Astrocyte (in vitro differentiated cells and primary cell): ENCODE results near the gene DEGS1. TPM values are rescaled to one million over a fixed set of nuclear protein-coding genes. Genes with fewer than 3 reads are reported as not detected.

Source experiments
- DNase-seq: peaks from one replicate; pipeline ENCODE4 v3.0.0-alpha.2; 2010; ENCODE audit warnings: low read depth
- FAIRE-seq: peaks from 2 replicates; lab custom pipeline; 2011; peaks lifted over from hg19 to GRCh38; lab: Jason Lieb, UNC
- H2AFZ ChIP-seq: 2 replicates; pipeline ENCODE4 v1.6.0; 2012; ENCODE audit warnings: low read depth, low read length, inconsistent platforms
- H3K27ac ChIP-seq: 2 replicates; pipeline ENCODE4 v1.5.1; 2011; ENCODE audit warnings: low read depth, low read length, inconsistent platforms
- H3K27me3 ChIP-seq: 2 replicates; pipeline ENCODE4 v1.6.0; 2011; ENCODE audit warnings: low read length, inconsistent platforms; ENCODE audit not compliant: insufficient read depth
- H3K36me3 ChIP-seq: 2 replicates; pipeline ENCODE4 v1.5.1; 2011; ENCODE audit warnings: low read length, inconsistent platforms; ENCODE audit not compliant: insufficient read depth
- H3K4me1 ChIP-seq: 2 replicates; pipeline ENCODE4 v1.5.1; 2011; ENCODE audit warnings: low read length, inconsistent platforms; ENCODE audit not compliant: insufficient read depth
- H3K4me2 ChIP-seq: 2 replicates; pipeline ENCODE4 v1.6.0; 2012; ENCODE audit warnings: low read length, inconsistent platforms
- H3K4me3 ChIP-seq: 2 replicates; pipeline ENCODE4 v1.5.1; 2011; ENCODE audit warnings: low read depth, mild to moderate bottlenecking, low read length, inconsistent platforms; ENCODE audit not compliant: insufficient read depth
- H3K79me2 ChIP-seq: 2 replicates; pipeline ENCODE4 v1.6.0; 2012; ENCODE audit warnings: mild to moderate bottlenecking, low read length, inconsistent platforms; ENCODE audit not compliant: insufficient read depth
- H3K9ac ChIP-seq: 2 replicates; pipeline ENCODE4 v1.6.0; 2012; ENCODE audit warnings: mild to moderate bottlenecking, low read length, inconsistent platforms
- H3K9me3 ChIP-seq: 2 replicates; pipeline ENCODE4 v1.5.1; 2012; ENCODE audit warnings: low read depth, mild to moderate bottlenecking, low read length, inconsistent platforms; ENCODE audit not compliant: insufficient read depth
- H4K20me1 ChIP-seq: 2 replicates; pipeline ENCODE4 v1.6.0; 2012; ENCODE audit warnings: low read length, inconsistent platforms; ENCODE audit not compliant: insufficient read depth
- H3K27ac Mint-ChIP-seq: one replicate; pipeline ENCODE4 v1.8.0; 2021; ENCODE audit warnings: mild to moderate bottlenecking, mixed read lengths; ENCODE audit not compliant: unreplicated experiment
- H3K27me3 Mint-ChIP-seq: one replicate; pipeline ENCODE4 v1.8.0; 2021; ENCODE audit warnings: low read depth, mixed read lengths; ENCODE audit not compliant: unreplicated experiment
- H3K36me3 Mint-ChIP-seq: one replicate; pipeline ENCODE4 v1.8.0; 2021; ENCODE audit warnings: low read depth, mixed read lengths; ENCODE audit not compliant: unreplicated experiment
- H3K4me1 Mint-ChIP-seq: one replicate; pipeline ENCODE4 v1.8.0; 2021; ENCODE audit warnings: low read depth, mixed read lengths; ENCODE audit not compliant: unreplicated experiment
- H3K4me3 Mint-ChIP-seq: one replicate; pipeline ENCODE4 v1.8.0; 2021; ENCODE audit warnings: mild to moderate bottlenecking, moderate library complexity, mixed read lengths; ENCODE audit not compliant: unreplicated experiment
- H3K9me3 Mint-ChIP-seq: one replicate; pipeline ENCODE4 v1.8.0; 2021; ENCODE audit warnings: mild to moderate bottlenecking, mixed read lengths; ENCODE audit not compliant: unreplicated experiment
- CTCF ChIP-seq: IDR thresholded peaks from 2 replicates; pipeline ENCODE4 v1.5.1; 2011; ENCODE audit warnings: low read depth, mild to moderate bottlenecking, inconsistent platforms, low read length, moderate library complexity; ENCODE audit not compliant: insufficient read depth
- EZH2 ChIP-seq: IDR thresholded peaks from 2 replicates; pipeline ENCODE4 v1.6.1; 2012; ENCODE audit warnings: mild to moderate bottlenecking, low read length, inconsistent platforms; ENCODE audit not compliant: insufficient read depth
- total RNA-seq: library from RNA; stranded (reverse); gene quantifications from 2 replicates; pipeline ENCODE4 v1.2.1, GENCODE V29; 2021

DEGS1 gene
- total RNA-seq, 1 donor from 2014 or later, result 115 TPM

GRCh38 chr1:224192082-224192788, 9.2 kb downstream of the DEGS1 start:
- H3K27ac Mint-ChIP-seq, result no peak overlapping the region

GRCh38 chr1:224193319-224193966, 10.4 kb downstream of the DEGS1 start:
- no peak overlapping the region for H3K4me3 ChIP-seq
- no peak overlapping the region for H3K4me2 ChIP-seq
- H3K4me1 ChIP-seq, result no peaks in the 10 kb centered on the region
- Mint-ChIP-seq H3K9me3 (peaks cover 2% of the 10 kb centered on the region), H3K27ac (no peak overlapping the region), H3K4me1 (no peaks in the 10 kb centered on the region), H3K27me3 (no peaks in the 10 kb centered on the region), H3K36me3 (peaks cover 21% of the 10 kb centered on the region), H3K4me3 (no peak overlapping the region)
- H3K36me3 ChIP-seq, result peaks cover 21% of the 10 kb centered on the region
- no peak overlapping the region for H2AFZ ChIP-seq
- H3K9ac ChIP-seq, result no peak overlapping the region
- peaks cover 40% of the 10 kb centered on the region for H4K20me1 ChIP-seq
- DNase-seq (no peak), FAIRE-seq (no peak)
- H3K27ac ChIP-seq, result no peak overlapping the region
- H3K27me3 ChIP-seq, result no peaks in the 10 kb centered on the region
- H3K9me3 ChIP-seq, result no peaks in the 10 kb centered on the region
- TF ChIP-seq CTCF, result no peak
- TF ChIP-seq EZH2, result no peak
- peaks cover 42% of the 10 kb centered on the region for H3K79me2 ChIP-seq

More at GRCh38 chr1:224192082-224192788, 9.2 kb downstream of the DEGS1 start:
- peaks cover 3% of the 10 kb centered on the region for H3K9me3 Mint-ChIP-seq
- Histone ChIP-seq H3K4me2 (no peak overlapping the region), H3K27ac (no peak overlapping the region), H3K9ac (no peak overlapping the region), H3K4me1 (no peaks in the 10 kb centered on the region), H3K79me2 (peaks cover 54% of the 10 kb centered on the region), H3K4me3 (no peak overlapping the region), H3K36me3 (peaks cover 21% of the 10 kb centered on the region), H2AFZ (no peak overlapping the region), H4K20me1 (peaks cover 52% of the 10 kb centered on the region), H3K9me3 (no peaks in the 10 kb centered on the region), H3K27me3 (no peaks in the 10 kb centered on the region)
- no peaks in the 10 kb centered on the region for H3K27me3 Mint-ChIP-seq
- H3K4me1 Mint-ChIP-seq, result no peaks in the 10 kb centered on the region
- DNase-seq (no peak), FAIRE-seq (no peak)
- H3K36me3 Mint-ChIP-seq, result peaks cover 21% of the 10 kb centered on the region
- TF ChIP-seq CTCF (no peak), EZH2 (no peak)
- H3K4me3 Mint-ChIP-seq, result no peak overlapping the region
